Loucy (cell line): ENCODE results near the gene CRYBB1.

Source experiments
- H2AFZ ChIP-seq: fragments of 200-600 bp; sonication (generic); 2 replicates; pipeline ENCODE4 v1.6.0; 2016; ENCODE audit warnings: antibody characterized with exemption, mild to moderate bottlenecking, low read length, moderate library complexity
- H3F3A ChIP-seq: fragments of 200-600 bp; 2 replicates; pipeline ENCODE4 v1.6.0; 2016; ENCODE audit warnings: antibody characterized with exemption, low read depth, mild to moderate bottlenecking
- H3K27me3 ChIP-seq: fragments of 200-600 bp; sonication (generic); 2 replicates; pipeline ENCODE4 v1.6.1; 2014; ENCODE audit warnings: low read length, mild to moderate bottlenecking; ENCODE audit not compliant: insufficient read depth, poor library complexity, severe bottlenecking
- H3K36me3 ChIP-seq: fragments of 200-600 bp; sonication (generic); 2 replicates; pipeline ENCODE4 v1.6.1; 2016; ENCODE audit warnings: low read length; ENCODE audit not compliant: insufficient read depth
- H3K4me1 ChIP-seq: fragments of 200-600 bp; sonication (generic); 2 replicates; pipeline ENCODE4 v1.5.1; 2014; ENCODE audit warnings: low read length, mild to moderate bottlenecking; ENCODE audit not compliant: insufficient read depth, poor library complexity, severe bottlenecking
- H3K4me2 ChIP-seq: fragments of 200-600 bp; sonication (generic); 2 replicates; pipeline ENCODE4 v1.6.0; 2014; ENCODE audit warnings: antibody characterized with exemption, low read length, low read depth, mild to moderate bottlenecking; ENCODE audit not compliant: poor library complexity, severe bottlenecking
- H3K4me3 ChIP-seq: fragments of 200-600 bp; sonication (generic); 2 replicates; pipeline ENCODE4 v1.5.1; 2014; ENCODE audit warnings: low read length, mild to moderate bottlenecking, mixed read lengths; ENCODE audit not compliant: poor library complexity, severe bottlenecking
- H3K79me2 ChIP-seq: fragments of 200-600 bp; sonication (generic); 2 replicates; pipeline ENCODE4 v1.6.1; 2014; ENCODE audit warnings: low read length; ENCODE audit not compliant: insufficient read depth
- H3K9ac ChIP-seq: fragments of 200-600 bp; sonication (generic); 2 replicates; pipeline ENCODE4 v1.6.0; 2014; ENCODE audit warnings: mild to moderate bottlenecking, low read depth, low read length, moderate library complexity; ENCODE audit not compliant: poor library complexity, severe bottlenecking
- H3K9me2 ChIP-seq: fragments of 200-600 bp; sonication (generic); replicated peaks from 2 replicates; pipeline ENCODE4 v1.6.1; 2016; ENCODE audit warnings: low read depth, low read length, mixed read lengths
- H3K9me3 ChIP-seq: fragments of 200-600 bp; sonication (generic); 2 replicates; pipeline ENCODE4 v1.6.1; 2014; ENCODE audit warnings: mild to moderate bottlenecking, antibody characterized with exemption, low read length, low read depth; ENCODE audit not compliant: insufficient read depth
- H4K20me1 ChIP-seq: fragments of 200-600 bp; sonication (generic); 2 replicates; pipeline ENCODE4 v1.6.0; 2014; ENCODE audit warnings: antibody characterized with exemption, low read length, mild to moderate bottlenecking; ENCODE audit not compliant: insufficient read depth, poor library complexity, severe bottlenecking
- CTCF ChIP-seq: fragments of 200-600 bp; sonication (generic); conservative IDR thresholded peaks from 2 replicates; pipeline ENCODE4 v1.5.1; 2014; ENCODE audit warnings: mild to moderate bottlenecking, antibody characterized with exemption, low read length
- EZH2phosphoT487 ChIP-seq: fragments of 200-600 bp; IDR thresholded peaks from 2 replicates; pipeline ENCODE4 v1.6.1; 2018; ENCODE audit warnings: antibody characterized with exemption, mild to moderate bottlenecking, moderate library complexity, borderline replicate concordance

CRYBB1 gene

GRCh38 chr22:26570115-26570514 is 47.7 kb downstream of the CRYBB1 start:
- H3K9me3 ChIP-seq: no peaks in the 10 kb centered on the region
- no peaks in the 10 kb centered on the region for H3K27me3 ChIP-seq
- H3K79me2 ChIP-seq: peaks cover 42% of the 10 kb centered on the region; the same call in 1 of the 2 replicates
- H3K36me3 ChIP-seq: no peaks in the 10 kb centered on the region
- no peaks in the 10 kb centered on the region for H3K9me2 ChIP-seq
- peaks cover 52% of the 10 kb centered on the region for H3K4me1 ChIP-seq
- no peak overlapping the region for H3K4me2 ChIP-seq
- no peak overlapping the region for H2AFZ ChIP-seq
- no peak overlapping the region for H3K4me3 ChIP-seq
- TF ChIP-seq CTCF: no peak
- TF ChIP-seq EZH2phosphoT487: no peak
- H3K9ac ChIP-seq: no peak overlapping the region
- H4K20me1 ChIP-seq: no peaks in the 10 kb centered on the region
- peaks cover 3% of the 10 kb centered on the region; the same call in 1 of the 2 replicates for H3F3A ChIP-seq

- H3K9ac ChIP-seq: no peak overlapping the region
- H3K4me1 ChIP-seq: peaks cover 42% of the 10 kb centered on the region
- H3K4me3 ChIP-seq: no peak overlapping the region
- H3K36me3 ChIP-seq: no peaks in the 10 kb centered on the region; the same call in 1 of the 2 replicates
- H3K9me2 ChIP-seq: no peaks in the 10 kb centered on the region
- TF ChIP-seq EZH2phosphoT487 (no peak), CTCF (no peak)
- peak overlapping the region; percentile 45 for H3K4me2 ChIP-seq
- no peaks in the 10 kb centered on the region for H3K27me3 ChIP-seq
- H2AFZ ChIP-seq: no peak overlapping the region
- H4K20me1 ChIP-seq: no peaks in the 10 kb centered on the region
- no peaks in the 10 kb centered on the region for H3K9me3 ChIP-seq
- H3K79me2 ChIP-seq: peaks cover 37% of the 10 kb centered on the region; the same call in 1 of the 2 replicates
- no peaks in the 10 kb centered on the region for H3F3A ChIP-seq
Observed at GRCh38 chr22:26568207-26568706, 49.6 kb downstream of the CRYBB1 start.

- Histone ChIP-seq H3K4me2 (peak overlapping the region; percentile 45), H3K4me3 (no peak overlapping the region), H4K20me1 (no peaks in the 10 kb centered on the region), H3K79me2 (peaks cover 34% of the 10 kb centered on the region; the same call in 1 of the 2 replicates), H3K27me3 (no peaks in the 10 kb centered on the region), H3K9ac (no peak overlapping the region), H3K9me2 (no peaks in the 10 kb centered on the region), H2AFZ (no peak overlapping the region), H3K4me1 (peaks cover 38% of the 10 kb centered on the region), H3F3A (no peaks in the 10 kb centered on the region), H3K9me3 (no peaks in the 10 kb centered on the region), H3K36me3 (no peaks in the 10 kb centered on the region; the same call in 1 of the 2 replicates)
- TF ChIP-seq EZH2phosphoT487 (no peak), CTCF (no peak)
Observed at GRCh38 chr22:26567610-26568009, 50.2 kb downstream of the CRYBB1 start.
